GM18502 (cell line): ENCODE results near the gene STK17B.
"Not testable (repeated sequence)": the region's sequence is repeated elsewhere in the genome, so short reads cannot be mapped to it uniquely, and the experiment has no call there.

Experiments used
- ATAC-seq: cut with Tn5 transposase; IDR thresholded peaks from one replicate; pipeline ENCODE4 v1.9.1; 2021; ENCODE audit warnings: mild to moderate bottlenecking; ENCODE audit not compliant: unreplicated experiment, poor library complexity

The STK17B gene

GRCh38 chr2:196123679-196124373 is 47.6 kb downstream of the STK17B start:
- ATAC-seq, result no peak

GRCh38 chr2:196119926-196120325 is 51.5 kb downstream of the STK17B start:
- no peak for ATAC-seq

- no peak for ATAC-seq
Observed at GRCh38 chr2:196117214-196117705, 54.1 kb downstream of the STK17B start.

GRCh38 chr2:196113061-196113974 is 58.1 kb downstream of the STK17B start:
- ATAC-seq, result no peak

GRCh38 chr2:196112418-196113034 is 58.9 kb downstream of the STK17B start:
- ATAC-seq, result no peak

- no peak for ATAC-seq
Observed at GRCh38 chr2:196108604-196109003, 62.8 kb downstream of the STK17B start.

GRCh38 chr2:196105951-196106350 is 65.4 kb downstream of the STK17B start:
- ATAC-seq, result no peak

GRCh38 chr2:196104066-196104465 is 67.3 kb downstream of the STK17B start:
- ATAC-seq, result no peak

GRCh38 chr2:196103626-196104025 is 67.8 kb downstream of the STK17B start:
- ATAC-seq, result no peak

- peak; percentile 95 for ATAC-seq
Observed at GRCh38 chr2:196101325-196101991, 69.9 kb downstream of the STK17B start.

GRCh38 chr2:196099916-196100315 is 71.5 kb downstream of the STK17B start:
- ATAC-seq, result no peak

GRCh38 chr2:196097864-196098660 is 73.3 kb downstream of the STK17B start:
- no peak for ATAC-seq

- no peak for ATAC-seq
Observed at GRCh38 chr2:196096982-196097745, 74.2 kb downstream of the STK17B start.

GRCh38 chr2:196096264-196096663 is 75.1 kb downstream of the STK17B start:
- no peak for ATAC-seq

- not testable (repeated sequence) for ATAC-seq
Observed at GRCh38 chr2:196089448-196089847, 81.9 kb downstream of the STK17B start.

- no peak for ATAC-seq
Observed at GRCh38 chr2:196088203-196088602, 83.2 kb downstream of the STK17B start.

- ATAC-seq, result peak; percentile 87
Observed at GRCh38 chr2:196086517-196087368, 84.6 kb downstream of the STK17B start.

GRCh38 chr2:196083601-196084000 is 87.8 kb downstream of the STK17B start:
- ATAC-seq, result no peak
